Sigmoid colon (tissue), 4 donors: ENCODE results near the gene HOXA5.

ENCODE experiments used
- EP300 ChIP-seq, 4 donors: sonication (generic); formaldehyde crosslinking; IDR thresholded peaks; one replicate each; pipeline ENCODE4 v1.6.1; 2017; ENCODE audit warnings: antibody characterized with exemption in 4 of 4
- POLR2A ChIP-seq, 2 donors: fragments of 450-650 bp; IDR thresholded peaks; one replicate each; pipeline ENCODE4 v1.6.1; 2016; ENCODE audit warnings: antibody characterized with exemption in 2 of 2, mild to moderate bottlenecking in 2 of 2, moderate library complexity in 2 of 2
- POLR2AphosphoS5 ChIP-seq, 4 donors: sonication (generic); formaldehyde crosslinking; IDR thresholded peaks; one replicate each; pipeline ENCODE4 v1.6.1; 2017; ENCODE audit warnings: antibody characterized with exemption in 4 of 4
- TF ChIP-seq, protein P1 (sequence below), 4 experiments: fragments of 450-650 bp in 3 of 4; fragments of 200-600 bp in 1 of 4; IDR thresholded peaks; one replicate each; pipeline ENCODE4 v1.5.1; 2016 to 2019; ENCODE audit warnings: antibody characterized with exemption in 4 of 4, mild to moderate bottlenecking in 3 of 4, moderate library complexity in 2 of 4

DNA sequence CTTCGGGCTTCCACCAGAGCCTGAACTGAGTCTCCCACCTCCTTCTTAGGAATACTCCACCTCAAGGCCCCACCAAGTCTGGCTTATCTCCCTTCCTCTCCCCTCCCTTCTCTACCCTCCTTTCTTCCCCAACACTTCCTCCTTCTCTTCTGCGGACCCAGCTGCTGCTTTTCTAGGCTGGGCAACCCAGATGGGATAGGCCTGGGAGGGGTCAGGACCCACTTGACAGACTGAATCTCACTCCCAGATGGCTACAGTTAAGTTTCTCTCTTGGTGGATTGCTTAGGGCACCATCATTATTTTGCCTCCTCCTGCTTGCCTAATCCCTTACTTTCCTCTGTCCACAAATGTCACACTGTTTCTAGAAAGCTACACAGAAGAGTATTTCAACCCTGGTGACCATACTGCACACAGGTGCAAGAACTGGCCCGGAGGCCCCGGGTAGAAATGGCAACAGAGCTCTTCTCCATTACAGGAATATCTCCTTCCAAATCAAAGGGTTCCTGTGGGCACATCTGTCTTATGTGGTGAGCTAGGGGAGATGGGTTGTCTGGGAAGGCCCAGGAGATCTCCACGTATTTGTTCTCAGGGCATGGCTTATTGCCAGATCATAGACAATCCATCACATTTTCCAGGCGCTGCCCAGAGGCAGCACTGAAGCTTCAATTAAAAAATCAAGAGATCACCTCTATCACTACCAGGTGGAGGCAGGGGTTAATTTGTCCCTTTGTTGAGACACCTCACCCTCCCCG is 46.7 kb upstream of the HOXA5 start:
- TF ChIP-seq, protein P1, sequence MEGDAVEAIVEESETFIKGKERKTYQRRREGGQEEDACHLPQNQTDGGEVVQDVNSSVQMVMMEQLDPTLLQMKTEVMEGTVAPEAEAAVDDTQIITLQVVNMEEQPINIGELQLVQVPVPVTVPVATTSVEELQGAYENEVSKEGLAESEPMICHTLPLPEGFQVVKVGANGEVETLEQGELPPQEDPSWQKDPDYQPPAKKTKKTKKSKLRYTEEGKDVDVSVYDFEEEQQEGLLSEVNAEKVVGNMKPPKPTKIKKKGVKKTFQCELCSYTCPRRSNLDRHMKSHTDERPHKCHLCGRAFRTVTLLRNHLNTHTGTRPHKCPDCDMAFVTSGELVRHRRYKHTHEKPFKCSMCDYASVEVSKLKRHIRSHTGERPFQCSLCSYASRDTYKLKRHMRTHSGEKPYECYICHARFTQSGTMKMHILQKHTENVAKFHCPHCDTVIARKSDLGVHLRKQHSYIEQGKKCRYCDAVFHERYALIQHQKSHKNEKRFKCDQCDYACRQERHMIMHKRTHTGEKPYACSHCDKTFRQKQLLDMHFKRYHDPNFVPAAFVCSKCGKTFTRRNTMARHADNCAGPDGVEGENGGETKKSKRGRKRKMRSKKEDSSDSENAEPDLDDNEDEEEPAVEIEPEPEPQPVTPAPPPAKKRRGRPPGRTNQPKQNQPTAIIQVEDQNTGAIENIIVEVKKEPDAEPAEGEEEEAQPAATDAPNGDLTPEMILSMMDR (IDR thresholded peaks at IDR 0.05) = no peak
- no peak for TF ChIP-seq POLR2A (IDR thresholded peaks at IDR 0.05)
- TF ChIP-seq EP300 (IDR thresholded peaks at IDR 0.05) = no peak
- no peak for TF ChIP-seq POLR2AphosphoS5 (IDR thresholded peaks at IDR 0.05)
